ENCODE measurements around the gene ZNF684.

The ZNF684 gene

GRCh38 chr1:40519517-40519916 lies 11.9 kb upstream of the ZNF684 start:
- no peak for TF ChIP-seq CTCF (IDR thresholded peaks at IDR 0.05)
- intact Hi-C loops (cut with DNase I; ENCODE audit: low total_unique reads), result no loop called here
- Histone ChIP-seq H3K27ac (no peak overlapping the region), H3K4me3 (no peak overlapping the region), H3K36me3 (peaks cover 10 to 19% (median 13%) of the 10 kb centered on the region in 3 donors), H3K27me3 (no peaks in the 10 kb centered on the region), H3K9me3 (peaks cover 0 to 49% (median 21%) of the 10 kb centered on the region in 3 donors), H3K4me1 (no peaks in the 10 kb centered on the region)
- no peak for DNase-seq

- peaks cover 0 to 7% (median 0%) of the 10 kb centered on the region in 3 donors for H3K9me3 ChIP-seq
- DNase-seq, result no peak
- H3K36me3 ChIP-seq, result no peaks in the 10 kb centered on the region
- peak overlapping the region; percentile 82 to 90 for H3K27ac ChIP-seq
- H3K4me1 ChIP-seq, result peaks cover 0 to 16% (median 8%) of the 10 kb centered on the region in 4 donors
- intact Hi-C loops (cut with DNase I; ENCODE audit: low total_unique reads), result no loop called here
- TF ChIP-seq CTCF (IDR thresholded peaks at IDR 0.05), result no peak
- no peaks in the 10 kb centered on the region for H3K27me3 ChIP-seq
- H3K4me3 ChIP-seq, result peak overlapping the region; percentile 68 to 70
Measured at GRCh38 chr1:40530735-40531380, 579 bp upstream of the ZNF684 start.

- Histone ChIP-seq H3K27ac (peak overlapping the region; percentile 82 to 90), H3K27me3 (no peaks in the 10 kb centered on the region), H3K9me3 (no peaks in the 10 kb centered on the region), H3K4me3 (peak overlapping the region; percentile 68 to 70), H3K36me3 (no peaks in the 10 kb centered on the region), H3K4me1 (peaks cover 0 to 16% (median 8%) of the 10 kb centered on the region in 4 donors)
- no peak for DNase-seq
- TF ChIP-seq CTCF (IDR thresholded peaks at IDR 0.05), result no peak
- intact Hi-C loops (cut with DNase I; ENCODE audit: low total_unique reads), result no loop called here
Measured at GRCh38 chr1:40532062-40532389, 589 bp downstream of the ZNF684 start.

- peak; percentile 43 to 48 for TF ChIP-seq CTCF (IDR thresholded peaks at IDR 0.05)
- Histone ChIP-seq H3K4me1 (peaks cover 0 to 16% (median 8%) of the 10 kb centered on the region in 4 donors), H3K36me3 (peaks cover 0 to 6% (median 0%) of the 10 kb centered on the region in 3 donors), H3K4me3 (no peak overlapping the region), H3K27me3 (no peaks in the 10 kb centered on the region), H3K9me3 (no peaks in the 10 kb centered on the region), H3K27ac (no peak overlapping the region)
- intact Hi-C loops (cut with DNase I; ENCODE audit: low total_unique reads), result no loop called here
- DNase-seq, result no peak
Measured at GRCh38 chr1:40532844-40533424, 1.5 kb downstream of the ZNF684 start.

GRCh38 chr1:40534589-40534988 lies 3.2 kb downstream of the ZNF684 start:
- intact Hi-C loops (cut with DNase I; ENCODE audit: low total_unique reads), result no loop called here
- no peak for TF ChIP-seq CTCF (IDR thresholded peaks at IDR 0.05)

More at GRCh38 chr1:40534589-40534988, 3.2 kb downstream of the ZNF684 start:
- peaks cover 0 to 16% (median 8%) of the 10 kb centered on the region in 4 donors for H3K4me1 ChIP-seq
- H3K27me3 ChIP-seq, result no peaks in the 10 kb centered on the region
- H3K27ac ChIP-seq, result no peak overlapping the region
- H3K9me3 ChIP-seq, result no peaks in the 10 kb centered on the region
- no peak overlapping the region for H3K4me3 ChIP-seq
- no peak for DNase-seq
- H3K36me3 ChIP-seq, result peaks cover 0 to 6% (median 0%) of the 10 kb centered on the region in 3 donors
